Smooth muscle cell of the umbilical artery (primary cell): ENCODE results near the gene GPBP1L1. TPM values are rescaled to one million over a fixed set of nuclear protein-coding genes. Genes with fewer than 3 reads are reported as not detected.

ENCODE experiments used
- total RNA-seq: library from RNA; depleted of rRNA; stranded (reverse); fragments of >200 nt; gene quantifications from 2 replicates; pipeline ENCODE4 v1.2.3, GENCODE V29; 2014

Gene GPBP1L1, protein sequence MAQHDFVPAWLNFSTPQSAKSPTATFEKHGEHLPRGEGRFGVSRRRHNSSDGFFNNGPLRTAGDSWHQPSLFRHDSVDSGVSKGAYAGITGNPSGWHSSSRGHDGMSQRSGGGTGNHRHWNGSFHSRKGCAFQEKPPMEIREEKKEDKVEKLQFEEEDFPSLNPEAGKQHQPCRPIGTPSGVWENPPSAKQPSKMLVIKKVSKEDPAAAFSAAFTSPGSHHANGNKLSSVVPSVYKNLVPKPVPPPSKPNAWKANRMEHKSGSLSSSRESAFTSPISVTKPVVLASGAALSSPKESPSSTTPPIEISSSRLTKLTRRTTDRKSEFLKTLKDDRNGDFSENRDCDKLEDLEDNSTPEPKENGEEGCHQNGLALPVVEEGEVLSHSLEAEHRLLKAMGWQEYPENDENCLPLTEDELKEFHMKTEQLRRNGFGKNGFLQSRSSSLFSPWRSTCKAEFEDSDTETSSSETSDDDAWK
- total RNA-seq, result 84.0 and 106 TPM in 2 replicates

DNA sequence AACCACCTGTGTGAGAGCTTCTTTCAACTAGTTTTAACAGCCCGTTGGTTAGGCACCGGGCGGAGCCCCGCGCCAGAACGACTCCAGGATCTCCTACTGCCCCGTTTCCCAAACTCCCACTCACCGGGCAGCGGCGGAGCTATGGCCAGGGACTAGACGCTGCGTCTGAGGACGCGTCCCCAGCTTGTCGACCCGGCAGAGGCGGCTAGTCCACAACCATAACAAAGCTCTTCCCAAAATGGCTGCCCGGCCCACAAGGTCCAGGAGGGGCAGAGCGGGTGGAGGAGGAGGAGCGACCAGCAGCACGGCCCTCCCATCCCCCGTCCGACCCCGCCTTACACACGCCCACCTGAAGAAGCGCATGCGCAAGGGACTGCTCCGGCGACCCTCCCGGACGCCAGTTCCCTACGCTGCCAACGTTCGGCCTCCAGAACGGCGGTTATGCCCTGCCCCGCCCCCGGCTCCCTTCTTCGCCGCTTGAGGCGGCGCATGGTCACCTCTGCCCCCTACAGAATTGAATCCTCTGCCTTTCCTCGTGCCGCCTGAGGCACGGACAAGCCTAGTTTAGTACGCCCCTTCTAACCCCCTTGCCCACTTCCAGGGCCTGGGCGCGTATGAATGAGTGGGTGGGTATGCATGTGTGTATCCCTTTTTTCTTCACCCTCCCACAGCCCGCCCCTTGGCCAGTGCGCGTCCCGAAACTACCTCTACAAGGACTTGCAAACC lies at the start of gene GPBP1L1:
TSS of gene GPBP1L1 (minus strand) at position 246 of the 726 bp plus-strand sequence. CDS start 27,446 bp downstream, outside the sequence.

DNA sequence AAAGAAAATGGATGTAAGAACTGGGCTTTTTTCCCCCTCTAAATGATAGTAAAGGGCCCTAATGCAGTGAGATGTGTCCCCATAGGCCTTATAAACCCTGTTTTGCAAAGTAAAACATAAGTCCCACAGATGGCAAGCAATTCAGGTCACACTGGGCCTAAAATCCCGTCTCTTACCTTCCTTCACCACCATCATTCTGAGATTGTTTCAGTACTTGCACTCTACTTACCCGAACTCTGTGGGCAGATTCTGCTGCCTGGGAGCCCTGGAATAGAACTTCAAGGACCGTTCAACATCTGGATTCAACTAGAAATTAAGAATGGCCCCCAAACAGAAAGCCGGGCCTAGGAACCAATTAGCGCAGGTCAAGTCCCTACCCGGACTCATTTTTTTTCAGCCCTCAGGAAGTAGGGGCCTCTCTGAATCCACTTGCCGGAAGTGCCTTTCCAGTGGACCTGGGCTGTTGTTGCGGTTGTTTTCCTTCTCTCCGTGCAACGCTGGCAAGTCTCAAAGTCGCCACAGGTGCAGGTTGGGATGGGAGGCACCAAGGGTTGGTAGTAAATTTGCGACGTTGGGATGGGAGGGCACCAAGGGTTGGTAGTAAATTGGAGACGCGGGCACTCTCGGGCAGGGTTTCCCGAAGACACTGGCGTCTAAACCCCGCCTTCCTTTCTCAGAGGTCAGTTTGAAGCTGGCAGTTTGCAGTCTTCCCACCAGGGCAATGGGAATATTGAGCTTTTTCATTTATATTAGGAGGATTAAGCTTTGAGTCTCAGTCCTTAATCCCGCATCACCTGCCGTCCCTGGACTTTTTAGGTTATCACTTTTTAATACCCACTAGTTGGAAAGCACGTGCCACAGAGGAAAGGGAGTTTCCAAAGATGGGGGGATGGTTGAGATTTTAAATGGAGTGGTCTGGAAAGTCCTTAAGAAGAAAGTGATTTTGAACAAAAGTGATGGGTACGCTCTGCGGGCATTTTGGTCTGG lies 1.7 kb upstream of the GPBP1L1 start, which contains the start of gene TMEM69:
TSS of gene TMEM69 (plus strand) at position 428 of the 987 bp plus-strand sequence. CDS start 2,888 bp downstream, outside the sequence.

DNA sequence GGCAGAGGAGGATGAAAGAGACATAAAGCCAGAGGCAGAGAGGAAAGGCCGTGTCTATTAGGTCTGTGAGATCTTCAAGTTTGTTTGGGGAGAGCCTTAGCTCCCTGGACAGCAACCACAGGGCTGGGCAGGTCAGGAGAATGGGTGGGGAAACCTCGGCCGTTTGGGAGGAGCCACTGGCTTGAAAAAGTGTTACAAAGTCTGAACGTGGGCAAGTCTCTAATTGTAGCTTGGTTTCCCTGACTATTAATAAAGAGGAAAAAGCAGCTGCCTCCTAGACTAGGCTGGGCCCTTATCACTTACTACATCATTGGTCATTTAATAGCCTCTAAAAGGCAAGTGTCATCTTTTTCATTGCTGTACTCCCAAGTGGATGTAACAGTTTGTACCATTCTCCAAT lies 62.4 kb downstream of the GPBP1L1 start, which contains the start of gene CCDC17:
TSS of gene CCDC17 (minus strand) at position 83 of the 400 bp plus-strand sequence. CDS start 145 bp downstream, outside the sequence.

DNA sequence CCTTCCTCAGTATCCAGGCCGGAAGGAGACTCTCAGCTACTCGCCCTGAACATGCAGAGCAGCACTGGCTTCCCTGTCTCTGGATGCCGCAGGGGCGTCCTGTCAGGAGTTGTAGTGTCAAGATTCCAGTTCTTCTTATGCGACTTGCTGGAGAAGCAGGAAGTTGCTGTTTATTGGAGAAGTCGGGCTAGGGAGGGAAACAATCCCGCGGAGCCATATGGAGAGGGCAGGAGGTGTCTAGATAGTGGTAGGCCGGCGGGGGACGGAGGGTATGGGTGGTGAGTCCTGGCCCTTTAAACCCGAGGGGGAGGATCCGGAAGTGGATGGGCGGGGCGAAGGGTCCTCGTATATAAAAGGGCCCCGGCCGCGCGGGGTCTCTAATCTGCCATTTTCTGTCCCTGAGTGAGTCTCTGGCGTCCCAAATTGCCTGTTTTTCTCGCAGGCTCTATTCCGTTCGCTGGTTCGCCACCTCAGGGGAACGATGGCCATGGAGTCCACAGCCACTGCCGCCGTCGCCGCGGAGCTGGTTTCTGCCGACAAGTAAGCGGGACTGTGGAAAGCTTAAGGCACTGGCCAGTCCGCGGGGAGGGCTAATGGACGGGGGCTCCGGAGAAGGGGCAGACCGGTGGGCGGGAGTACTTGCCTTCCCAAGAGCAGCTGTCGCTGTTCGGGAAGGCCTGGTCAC lies 102.5 kb downstream of the GPBP1L1 start, which contains the start of gene NASP:
TSS of gene NASP (plus strand) at position 376 of the 685 bp plus-strand sequence. CDS start at position 482, 106 bp downstream.

Other genes starting within 250 kb of the GPBP1L1 start
- 0.60 and 0.89 TPM in 2 replicates for gene TESK2, start 195.4 kb downstream of the GPBP1L1 start, total RNA-seq
- gene CCDC163, start 186.5 kb downstream of the GPBP1L1 start, total RNA-seq, result 0.28 and 0.30 TPM in 2 replicates
- 1.5 and 1.9 TPM in 2 replicates for gene MMACHC, start 186.2 kb downstream of the GPBP1L1 start, total RNA-seq
- gene PRDX1, start 164.6 kb downstream of the GPBP1L1 start, total RNA-seq, result 498 and 520 TPM in 2 replicates
- gene AKR1A1, start 135.7 kb downstream of the GPBP1L1 start, total RNA-seq, result 103 and 145 TPM in 2 replicates
- 27.0 and 38.8 TPM in 2 replicates for gene NASP, start 102.5 kb downstream of the GPBP1L1 start, total RNA-seq
- gene CCDC17, start 62.5 kb downstream of the GPBP1L1 start, total RNA-seq, result 0.30 and 0.78 TPM in 2 replicates
- gene TMEM69, start 1.6 kb upstream of the GPBP1L1 start, total RNA-seq, result 7.7 and 11.8 TPM in 2 replicates
- gene IPP, start 64.1 kb upstream of the GPBP1L1 start, total RNA-seq, result 16.0 and 18.4 TPM in 2 replicates
- gene MAST2, start 117.1 kb upstream of the GPBP1L1 start, total RNA-seq, result 22.0 and 42.8 TPM in 2 replicates